Omental fat pad (tissue), 4 donors: ENCODE results near the gene SLC25A21. TPM values are rescaled to one million over a fixed set of nuclear protein-coding genes. Genes with fewer than 3 reads are reported as not detected.

Experiments used
- ATAC-seq: fragments of 150-250 bp; one replicate; pipeline ENCODE4 v1.9.1; 2016; ENCODE audit warnings: mild to moderate bottlenecking, moderate library complexity; ENCODE audit not compliant: low FRiP score
- DNase-seq: peaks from one replicate; pipeline ENCODE4 v3.0.0-alpha.2; 2019; ENCODE audit warnings: low spot score
- CTCF ChIP-seq, 3 donors: fragments of 450-650 bp; IDR thresholded peaks; one replicate each; pipeline ENCODE4 v1.5.1; 2016 to 2017; ENCODE audit warnings: antibody characterized with exemption in 3 of 3, mild to moderate bottlenecking in 3 of 3, moderate library complexity in 2 of 3
- total RNA-seq, 4 donors: library from RNA; depleted of rRNA; stranded (reverse); fragments of >200 nt; gene quantifications; one replicate each; pipeline ENCODE4 v1.1.0, GENCODE V29; 2016

Gene SLC25A21
- total RNA-seq, 4 donors from 2014 or later, result 0.38 to 1.4 TPM; not detected in 2

GRCh38 chr14:36767603-36768281 is 404.7 kb downstream of the SLC25A21 start:
- TF ChIP-seq CTCF (IDR thresholded peaks at IDR 0.05), result no peak
- DNase-seq, result no peak
- no peak for ATAC-seq

- DNase-seq, result no peak
- no peak for ATAC-seq
- no peak for TF ChIP-seq CTCF (IDR thresholded peaks at IDR 0.05)
Measured at GRCh38 chr14:36766974-36767373, 405.4 kb downstream of the SLC25A21 start.

- TF ChIP-seq CTCF (IDR thresholded peaks at IDR 0.05), result no peak
- no peak for ATAC-seq
- DNase-seq, result no peak
Measured at GRCh38 chr14:36757734-36758601, 414.4 kb downstream of the SLC25A21 start.

- no peak for TF ChIP-seq CTCF (IDR thresholded peaks at IDR 0.05)
- no peak for DNase-seq
- ATAC-seq, result no peak
Measured at GRCh38 chr14:36756226-36756625, 416.2 kb downstream of the SLC25A21 start.

- ATAC-seq (no peak), DNase-seq (no peak)
- no peak for TF ChIP-seq CTCF (IDR thresholded peaks at IDR 0.05)
Measured at GRCh38 chr14:36755756-36756155, 416.6 kb downstream of the SLC25A21 start.

GRCh38 chr14:36751920-36752319 is 420.5 kb downstream of the SLC25A21 start:
- TF ChIP-seq CTCF (IDR thresholded peaks at IDR 0.05), result no peak
- DNase-seq (no peak), ATAC-seq (no peak)
